Measurements from ENCODE around the gene SOX11. TPM values are rescaled to one million over a fixed set of nuclear protein-coding genes. Genes with fewer than 3 reads are reported as not detected.

SOX11 gene
- polyA plus RNA-seq, 3 donors = not detected

GRCh38 chr2:5741242-5741641, 49.1 kb downstream of the SOX11 start:
- no peak overlapping the region for H3K27ac ChIP-seq (ENCODE audit: low read depth in 1 of 2, low read length in 2 of 2)
- no peaks in the 10 kb centered on the region for H3K4me1 ChIP-seq (ENCODE audit: control insufficient read depth in 1 of 2, insufficient read depth in 2 of 2, low read length in 2 of 2)
- H3K9me3 Mint-ChIP-seq = peaks cover 0 to 11% (median 0%) of the 10 kb centered on the region in 7 donors
- TF ChIP-seq CTCF (IDR thresholded peaks at IDR 0.05) = no peak
- H3K36me3 ChIP-seq (replicated peaks in 1 of 2; ENCODE audit: control insufficient read depth in 1 of 2, insufficient read depth in 2 of 2, low read length in 2 of 2) = no peaks in the 10 kb centered on the region
- no peak overlapping the region for H3K9ac ChIP-seq (ENCODE audit: insufficient read depth, low read length, poor library complexity, severe bottlenecking)
- no peak overlapping the region for H2AFZ ChIP-seq (ENCODE audit: insufficient read depth, low read depth, low read length, poor library complexity, severe bottlenecking)
- H3K4me3 ChIP-seq (replicated peaks in 1 of 3; ENCODE audit: low read depth in 2 of 3, low read length in 3 of 3) = no peak overlapping the region
- H3K27me3 Mint-ChIP-seq (ENCODE audit: low read depth in 3 of 3) = no peaks in the 10 kb centered on the region
- H3K4me2 ChIP-seq (replicated peaks; ENCODE audit: extremely low read depth, low read length, poor library complexity, severe bottlenecking) = no peak overlapping the region
- no peaks in the 10 kb centered on the region for H3K36me3 Mint-ChIP-seq
- no peaks in the 10 kb centered on the region for H4K20me1 ChIP-seq (ENCODE audit: insufficient read depth, low read length)
- H3K79me2 ChIP-seq (ENCODE audit: insufficient read depth, low read length) = no peaks in the 10 kb centered on the region
- H3K4me3 Mint-ChIP-seq = no peak overlapping the region
- H3K9me3 ChIP-seq (replicated peaks in 1 of 2; ENCODE audit: control insufficient read depth in 1 of 2, insufficient read depth in 1 of 2, low read length in 2 of 2) = peaks cover 0 to 3% of the 10 kb centered on the region in 2 donors
- no peak overlapping the region for H3K27ac Mint-ChIP-seq
- DNase-seq = no peak
- WGBS (ENCODE audit: insufficient coverage) = 85% methylated on average over 4 of the region's 5 CpGs
- no peaks in the 10 kb centered on the region for H3K27me3 ChIP-seq (ENCODE audit: control insufficient read depth in 2 of 2, insufficient read depth in 2 of 2, low read length in 2 of 2)
- H3K4me1 Mint-ChIP-seq = no peaks in the 10 kb centered on the region
- intact Hi-C loops (cut with micrococcal nuclease) = no loop called here

- no peak overlapping the region for H3K27ac Mint-ChIP-seq
- no peak for TF ChIP-seq CTCF (IDR thresholded peaks at IDR 0.05)
- H3K4me3 ChIP-seq (replicated peaks in 1 of 3; ENCODE audit: low read depth in 2 of 3, low read length in 3 of 3) = no peak overlapping the region
- H3K4me1 Mint-ChIP-seq = no peaks in the 10 kb centered on the region
- no peak overlapping the region for H3K9ac ChIP-seq (ENCODE audit: insufficient read depth, low read length, poor library complexity, severe bottlenecking)
- no peaks in the 10 kb centered on the region for H3K79me2 ChIP-seq (ENCODE audit: insufficient read depth, low read length)
- no peaks in the 10 kb centered on the region for H3K36me3 ChIP-seq (replicated peaks in 1 of 2; ENCODE audit: control insufficient read depth in 1 of 2, insufficient read depth in 2 of 2, low read length in 2 of 2)
- no peak overlapping the region for H3K4me2 ChIP-seq (replicated peaks; ENCODE audit: extremely low read depth, low read length, poor library complexity, severe bottlenecking)
- H2AFZ ChIP-seq (ENCODE audit: insufficient read depth, low read depth, low read length, poor library complexity, severe bottlenecking) = no peak overlapping the region
- no peaks in the 10 kb centered on the region for H4K20me1 ChIP-seq (ENCODE audit: insufficient read depth, low read length)
- H3K4me1 ChIP-seq (ENCODE audit: control insufficient read depth in 1 of 2, insufficient read depth in 2 of 2, low read length in 2 of 2) = no peaks in the 10 kb centered on the region
- no peak for DNase-seq
- peaks cover 0 to 3% of the 10 kb centered on the region in 2 donors for H3K9me3 ChIP-seq (replicated peaks in 1 of 2; ENCODE audit: control insufficient read depth in 1 of 2, insufficient read depth in 1 of 2, low read length in 2 of 2)
- H3K27ac ChIP-seq (ENCODE audit: low read depth in 1 of 2, low read length in 2 of 2) = no peak overlapping the region
- WGBS (ENCODE audit: insufficient coverage) = 37% methylated on average over 4 of the region's 6 CpGs
- H3K27me3 ChIP-seq (ENCODE audit: control insufficient read depth in 2 of 2, insufficient read depth in 2 of 2, low read length in 2 of 2) = no peaks in the 10 kb centered on the region
- H3K36me3 Mint-ChIP-seq = no peaks in the 10 kb centered on the region
- intact Hi-C loops (cut with micrococcal nuclease) = no loop called here
- H3K9me3 Mint-ChIP-seq = peaks cover 0 to 11% (median 0%) of the 10 kb centered on the region in 7 donors
- no peaks in the 10 kb centered on the region for H3K27me3 Mint-ChIP-seq (ENCODE audit: low read depth in 3 of 3)
- no peak overlapping the region for H3K4me3 Mint-ChIP-seq
Observed at GRCh38 chr2:5742126-5742525, 49.9 kb downstream of the SOX11 start.

Measured in CD14-positive monocyte (primary cell).